GM18511 (cell line): Measurements from ENCODE around the gene MAGEB1.

ENCODE experiments used
- ATAC-seq: cut with Tn5 transposase; IDR thresholded peaks from one replicate; pipeline ENCODE4 v1.9.1; 2021; ENCODE audit warnings: mild to moderate bottlenecking, moderate library complexity; ENCODE audit not compliant: unreplicated experiment

Gene MAGEB1

DNA sequence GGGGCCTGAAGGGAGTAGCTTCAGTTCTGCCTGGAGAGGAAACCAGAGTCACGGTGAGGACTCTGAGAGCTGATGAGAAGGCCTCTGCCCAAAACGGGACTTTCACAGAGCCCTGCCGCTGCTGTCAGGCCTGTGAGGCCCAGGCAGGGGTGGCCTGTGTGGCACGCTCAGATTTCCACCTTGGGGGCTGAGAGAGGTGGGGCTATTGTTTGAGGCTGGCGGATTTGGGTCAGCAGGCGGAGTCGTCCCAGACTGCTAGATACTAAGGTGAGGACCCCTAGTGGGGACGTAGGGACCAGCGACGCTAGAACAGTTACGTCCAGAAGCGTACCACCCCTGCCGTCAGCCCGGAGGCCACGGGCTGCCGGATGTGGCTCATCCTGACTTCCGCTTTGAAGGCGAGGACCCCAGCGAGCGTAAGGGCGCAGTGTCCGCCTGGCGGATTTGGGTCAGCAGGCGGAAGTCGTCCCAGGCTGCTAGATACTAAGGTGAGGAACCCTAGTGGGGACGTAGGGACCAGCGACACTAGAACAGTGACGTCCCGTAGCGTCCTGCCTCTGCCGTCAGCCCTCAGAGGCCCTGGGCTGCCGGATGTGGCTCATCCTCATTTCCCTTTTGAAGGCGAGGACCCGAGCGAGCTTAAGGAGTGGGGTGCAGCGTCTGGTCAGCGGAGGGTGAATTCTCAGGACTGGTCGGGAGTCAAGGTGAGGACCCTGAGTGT, at the start of gene MAGEB1:
TSS of gene MAGEB1 (plus strand) at position 378 of the 721 bp plus-strand sequence. CDS start 3,348 bp downstream, outside the sequence.
- no peak for ATAC-seq

DNA sequence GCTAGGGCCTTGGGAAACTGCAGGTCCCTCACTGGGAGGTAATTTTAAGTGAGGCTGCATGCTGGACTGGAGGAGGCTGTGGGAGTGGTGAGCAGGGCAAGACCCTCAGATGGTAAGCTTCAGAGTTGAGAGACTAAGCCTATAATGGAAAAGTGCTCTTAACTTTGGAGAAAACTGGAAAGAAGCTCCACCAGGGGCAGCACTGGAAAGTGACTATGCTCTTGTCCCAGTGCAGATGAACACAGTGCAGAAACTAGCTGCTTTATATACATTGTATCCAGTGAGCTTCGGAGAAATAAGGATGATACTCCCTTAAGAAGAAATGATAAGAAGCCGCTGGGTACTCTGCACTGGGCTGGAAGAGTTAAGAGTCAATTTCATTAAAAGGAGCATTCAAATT, 34.8 kb upstream of the MAGEB1 start:
- no peak for ATAC-seq

GRCh38 chrX:30215357-30215843, 31.5 kb upstream of the MAGEB1 start, which contains the start of gene MAGEB2:
Gene MAGEB2, plus strand, starts transcription at chrX:30215563. Its CDS starts 3,018 bp downstream, at chrX:30218581.
- ATAC-seq: no peak

GRCh38 chrX:30217465-30217864, 29.5 kb upstream of the MAGEB1 start:
- no peak for ATAC-seq

- no peak for ATAC-seq
Observed at GRCh38 chrX:30219372-30219771, 27.6 kb upstream of the MAGEB1 start.

- ATAC-seq: no peak
Observed at GRCh38 chrX:30220661-30221060, 26.3 kb upstream of the MAGEB1 start.

DNA sequence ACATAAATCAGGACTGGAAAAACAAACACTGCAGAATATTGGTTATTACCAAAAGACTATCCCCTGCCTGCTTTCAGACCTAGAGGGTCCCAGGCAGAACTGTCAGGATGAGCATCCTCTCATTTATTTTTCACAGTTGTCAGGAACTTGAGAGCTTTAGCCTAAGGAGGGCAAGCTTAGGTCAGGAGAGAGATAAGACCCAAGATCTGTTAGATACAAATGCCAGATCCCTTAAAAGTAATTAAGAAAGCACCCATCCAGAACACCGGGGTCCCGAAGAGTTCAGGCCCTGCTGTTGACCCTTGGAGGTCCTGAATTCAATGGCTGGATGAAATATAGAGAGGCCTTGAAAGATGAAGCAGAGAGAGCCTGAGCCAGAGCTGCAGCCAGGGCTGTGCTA, 22.4 kb upstream of the MAGEB1 start:
- ATAC-seq: no peak

- ATAC-seq: no peak
Observed at GRCh38 chrX:30228526-30228925, 18.4 kb upstream of the MAGEB1 start.

DNA sequence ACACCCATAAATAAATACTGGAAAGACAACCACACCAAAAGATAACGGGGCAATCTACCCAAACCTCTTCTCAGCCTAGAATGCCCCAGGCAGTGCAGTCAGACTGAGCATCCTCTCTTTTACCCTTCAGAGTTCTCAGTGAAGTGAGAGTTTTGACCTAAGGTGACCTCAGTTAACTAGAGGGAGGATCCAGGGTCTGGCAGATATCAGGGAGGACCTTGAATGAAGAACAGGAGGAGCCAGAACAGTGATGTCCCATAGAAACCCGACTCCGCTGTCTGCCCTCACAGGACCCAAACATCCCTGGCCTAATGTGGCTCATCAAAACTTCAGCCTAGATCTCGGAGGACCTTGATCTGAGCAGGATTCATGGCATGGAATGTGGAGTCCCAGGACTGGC, 16.6 kb upstream of the MAGEB1 start, which contains the start of gene MAGEB3:
TSS of gene MAGEB3 (plus strand) at position 263 of the 400 bp plus-strand sequence. CDS start 5,268 bp downstream, outside the sequence.
- ATAC-seq: no peak

GRCh38 chrX:30241724-30242415, 5.1 kb upstream of the MAGEB1 start, which contains the start of gene MAGEB4:
Gene MAGEB4, plus strand, starts transcription at chrX:30242000. Its CDS starts 136 bp downstream, at chrX:30242136.
- ATAC-seq: no peak

GRCh38 chrX:30248854-30249253, 1.9 kb downstream of the MAGEB1 start:
- ATAC-seq: peak; percentile 75

- peak; percentile 63 for ATAC-seq
Observed at GRCh38 chrX:30253257-30253656, 6.3 kb downstream of the MAGEB1 start.

GRCh38 chrX:30259927-30260326, 13.0 kb downstream of the MAGEB1 start:
- ATAC-seq: no peak

DNA sequence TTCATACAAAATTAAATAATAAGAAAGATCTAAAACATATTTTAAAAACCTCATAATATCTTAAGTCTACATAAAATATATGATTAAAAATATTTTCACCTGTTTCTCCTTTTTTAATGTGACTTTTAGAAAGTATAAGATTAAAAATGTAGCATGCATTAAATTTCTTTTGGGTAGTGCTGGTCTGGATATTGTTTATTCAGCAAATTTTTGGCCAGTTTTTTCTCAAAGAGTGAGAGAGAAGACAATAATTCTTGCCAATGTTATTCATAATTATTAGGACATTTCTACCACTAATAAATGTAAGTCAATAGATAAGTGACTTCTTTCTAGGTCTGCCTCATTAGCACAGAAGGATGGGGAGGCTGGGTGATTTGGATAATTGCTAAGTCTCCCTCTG, 14.1 kb downstream of the MAGEB1 start:
- ATAC-seq: no peak

DNA sequence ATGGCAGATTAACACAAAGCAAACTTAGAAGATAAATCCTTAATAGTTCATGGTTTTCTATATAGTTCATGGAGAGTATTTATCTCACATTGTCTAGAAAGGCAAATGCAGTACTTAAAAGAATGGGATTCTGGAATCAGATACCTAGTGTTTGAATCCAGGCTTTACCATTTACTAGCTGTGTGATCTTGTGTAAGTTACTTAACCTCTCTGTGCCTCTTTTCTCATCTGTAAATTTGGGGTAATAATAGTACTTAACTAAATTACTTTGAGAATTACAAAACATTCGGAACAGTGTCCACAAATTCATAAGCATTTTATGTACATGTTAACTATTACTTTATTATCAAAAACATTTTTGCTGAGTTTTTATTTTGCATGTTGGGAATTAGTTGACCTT, 15.8 kb downstream of the MAGEB1 start:
- ATAC-seq: no peak

- ATAC-seq: no peak
Observed at GRCh38 chrX:30270639-30271038, 23.7 kb downstream of the MAGEB1 start.

GRCh38 chrX:30275498-30275897, 28.6 kb downstream of the MAGEB1 start:
- no peak for ATAC-seq

DNA sequence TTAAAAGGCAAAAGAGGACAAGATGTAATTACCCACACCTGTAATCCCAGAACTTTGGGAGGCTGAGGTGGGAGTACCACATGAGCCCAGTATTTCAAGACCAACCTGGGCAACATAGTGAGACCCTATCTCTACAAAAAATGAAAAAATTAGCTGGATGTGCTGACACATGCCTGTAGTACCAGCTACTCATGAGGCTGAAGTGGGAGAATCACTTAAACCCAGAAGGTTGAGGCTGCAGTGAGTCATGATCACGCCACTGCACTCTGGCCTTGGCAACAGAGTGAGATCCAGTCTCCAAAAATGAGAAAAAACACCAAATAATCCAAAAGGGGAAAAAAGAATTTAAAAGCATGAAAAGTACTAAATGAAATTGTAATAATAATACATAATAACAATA, 31.4 kb downstream of the MAGEB1 start:
- no peak for ATAC-seq

DNA sequence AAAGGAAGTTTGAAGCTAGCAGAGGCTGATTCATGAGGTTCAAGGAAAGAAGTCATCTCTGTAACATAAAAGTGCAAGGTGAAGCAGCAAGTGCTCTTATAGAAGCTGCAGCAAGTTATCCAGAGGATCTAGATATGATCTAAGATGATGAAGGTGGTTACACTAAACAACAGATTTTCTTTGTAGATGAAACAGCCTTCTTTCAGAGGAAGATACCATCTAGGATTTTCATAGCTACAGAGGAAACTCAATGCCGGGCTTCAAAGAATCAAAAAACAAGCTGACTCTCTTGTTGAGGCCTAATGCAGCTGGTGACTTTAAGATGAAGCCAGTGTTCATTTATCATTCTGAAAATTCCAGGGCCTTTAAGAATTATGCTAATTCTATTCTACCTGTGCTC, 33.5 kb downstream of the MAGEB1 start:
- no peak for ATAC-seq

GRCh38 chrX:30282527-30282926, 35.6 kb downstream of the MAGEB1 start:
- no peak for ATAC-seq

DNA sequence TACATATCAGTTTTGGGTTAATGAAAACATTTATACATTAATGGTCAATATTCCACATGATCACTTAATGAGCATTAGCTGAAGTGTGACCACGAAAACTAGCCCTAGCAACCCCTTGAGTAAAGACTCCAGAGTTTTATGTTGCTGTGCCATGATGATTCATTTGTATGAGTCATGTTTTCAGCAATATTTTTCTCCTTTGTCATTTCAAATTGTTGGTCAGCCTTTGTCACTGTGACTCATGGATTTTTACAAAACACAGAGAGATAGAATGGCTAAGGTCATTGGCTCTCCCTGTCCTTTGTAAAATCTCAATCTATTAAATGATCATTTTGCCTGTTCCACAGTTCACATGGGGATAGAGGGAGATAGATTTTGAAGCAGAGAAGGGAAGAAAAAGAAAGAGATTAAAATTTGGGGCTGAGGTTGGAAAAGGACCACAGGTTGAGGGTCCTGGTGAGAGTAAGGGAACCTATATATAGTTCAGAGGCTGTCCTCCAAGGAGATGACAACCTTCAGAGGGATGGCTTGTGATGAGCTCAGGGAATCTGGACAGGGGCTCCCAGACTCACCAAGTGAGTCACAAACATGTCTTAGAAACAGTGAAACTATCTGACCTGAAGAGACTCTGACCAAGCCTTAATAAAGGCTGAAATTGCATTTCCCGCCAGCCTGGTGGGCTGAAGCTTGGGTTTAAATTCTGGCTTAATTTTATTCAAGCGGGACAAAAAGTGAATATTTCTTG, 36.7 kb downstream of the MAGEB1 start:
- ATAC-seq: no peak
